Panc1 (cell line): ENCODE measurements around the gene MMP24OS.

Experiments used
- POLR2AphosphoS5 ChIP-seq: IDR thresholded peaks from 2 replicates; pipeline ENCODE4 v1.6.1; 2012; ENCODE audit warnings: mild to moderate bottlenecking, low read depth, low read length, moderate library complexity
- SIN3A ChIP-seq: IDR thresholded peaks from 2 replicates; pipeline ENCODE4 v1.6.1; 2012; ENCODE audit warnings: low read depth, mild to moderate bottlenecking, low read length, moderate library complexity, borderline replicate concordance; ENCODE audit not compliant: insufficient read depth
- TCF7L2 ChIP-seq: IDR thresholded peaks from 2 replicates; pipeline ENCODE4 v1.6.1; 2011; ENCODE audit warnings: mild to moderate bottlenecking, low read depth, low read length, inconsistent platforms
- TF ChIP-seq, protein P1 (sequence below): fragments of 450-650 bp; IDR thresholded peaks from 2 replicates; pipeline ENCODE4 v1.5.1; 2017; ENCODE audit warnings: mild to moderate bottlenecking

DNA sequence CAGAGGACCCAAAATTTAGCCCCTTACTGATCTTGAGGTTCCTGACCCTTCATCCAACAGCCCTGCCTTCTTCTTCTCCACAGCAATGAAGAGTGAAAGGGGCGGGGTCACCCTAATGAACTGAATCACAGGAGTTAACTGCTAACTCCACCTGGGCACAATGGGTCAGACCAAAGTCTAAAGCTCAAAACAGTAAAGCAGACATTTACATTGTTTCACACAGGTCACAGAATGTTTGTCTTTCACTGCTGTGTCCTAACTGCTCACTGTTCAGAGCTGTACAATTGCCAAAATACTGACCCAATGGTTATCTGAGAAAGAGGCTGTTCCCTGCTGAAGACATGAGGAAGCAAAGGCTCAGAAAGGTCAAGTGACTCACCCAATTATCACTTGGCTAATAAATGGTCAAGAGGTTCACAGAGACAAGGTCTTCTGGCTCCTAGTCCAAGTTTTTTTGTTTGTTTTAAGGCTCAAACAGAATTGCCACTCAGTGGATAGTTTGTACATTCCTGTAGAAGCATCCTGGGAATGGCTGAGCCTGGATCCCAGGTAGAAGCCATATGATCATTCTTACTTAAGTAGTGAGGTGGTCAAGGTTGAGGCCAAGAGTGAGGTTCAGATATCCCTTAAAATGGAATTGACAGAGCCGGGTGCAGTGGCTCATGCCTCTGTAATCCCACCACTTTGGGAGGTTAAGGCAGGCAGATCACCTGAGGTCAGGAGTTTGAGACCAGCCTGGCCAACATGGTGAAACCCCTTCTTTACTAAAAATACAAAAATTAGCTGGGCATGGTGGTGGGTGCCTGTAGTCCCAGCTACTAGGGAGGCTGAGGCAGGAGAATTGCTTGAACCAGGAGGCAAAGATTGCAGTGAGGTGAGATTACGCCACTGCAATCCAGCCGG lies 49.4 kb upstream of the MMP24OS start:
- no peak for TF ChIP-seq POLR2AphosphoS5
- TF ChIP-seq, protein P1, sequence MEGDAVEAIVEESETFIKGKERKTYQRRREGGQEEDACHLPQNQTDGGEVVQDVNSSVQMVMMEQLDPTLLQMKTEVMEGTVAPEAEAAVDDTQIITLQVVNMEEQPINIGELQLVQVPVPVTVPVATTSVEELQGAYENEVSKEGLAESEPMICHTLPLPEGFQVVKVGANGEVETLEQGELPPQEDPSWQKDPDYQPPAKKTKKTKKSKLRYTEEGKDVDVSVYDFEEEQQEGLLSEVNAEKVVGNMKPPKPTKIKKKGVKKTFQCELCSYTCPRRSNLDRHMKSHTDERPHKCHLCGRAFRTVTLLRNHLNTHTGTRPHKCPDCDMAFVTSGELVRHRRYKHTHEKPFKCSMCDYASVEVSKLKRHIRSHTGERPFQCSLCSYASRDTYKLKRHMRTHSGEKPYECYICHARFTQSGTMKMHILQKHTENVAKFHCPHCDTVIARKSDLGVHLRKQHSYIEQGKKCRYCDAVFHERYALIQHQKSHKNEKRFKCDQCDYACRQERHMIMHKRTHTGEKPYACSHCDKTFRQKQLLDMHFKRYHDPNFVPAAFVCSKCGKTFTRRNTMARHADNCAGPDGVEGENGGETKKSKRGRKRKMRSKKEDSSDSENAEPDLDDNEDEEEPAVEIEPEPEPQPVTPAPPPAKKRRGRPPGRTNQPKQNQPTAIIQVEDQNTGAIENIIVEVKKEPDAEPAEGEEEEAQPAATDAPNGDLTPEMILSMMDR, result no peak
- no peak for TF ChIP-seq TCF7L2
- no peak for TF ChIP-seq SIN3A
